D721Med (cell line): Measurements from ENCODE around the gene CLEC2D.
A peak's percentile ranks its signal among the peaks of the same experiment; 100 is the strongest.

ENCODE experiments used
- DNase-seq: peaks from one replicate; pipeline ENCODE4 v3.0.0; 2011; ENCODE audit warnings: low spot score; ENCODE audit not compliant: insufficient read length
- FAIRE-seq: peaks from 2 replicates; lab custom pipeline; 2011; peaks lifted over from hg19 to GRCh38; lab: Jason Lieb, UNC
- CTCF ChIP-seq: IDR thresholded peaks from 2 replicates; pipeline ENCODE4 v1.5.1; 2012; ENCODE audit warnings: mild to moderate bottlenecking, control low read depth; ENCODE audit not compliant: insufficient read depth; ENCODE audit errors: missing control alignments

CLEC2D gene

DNA sequence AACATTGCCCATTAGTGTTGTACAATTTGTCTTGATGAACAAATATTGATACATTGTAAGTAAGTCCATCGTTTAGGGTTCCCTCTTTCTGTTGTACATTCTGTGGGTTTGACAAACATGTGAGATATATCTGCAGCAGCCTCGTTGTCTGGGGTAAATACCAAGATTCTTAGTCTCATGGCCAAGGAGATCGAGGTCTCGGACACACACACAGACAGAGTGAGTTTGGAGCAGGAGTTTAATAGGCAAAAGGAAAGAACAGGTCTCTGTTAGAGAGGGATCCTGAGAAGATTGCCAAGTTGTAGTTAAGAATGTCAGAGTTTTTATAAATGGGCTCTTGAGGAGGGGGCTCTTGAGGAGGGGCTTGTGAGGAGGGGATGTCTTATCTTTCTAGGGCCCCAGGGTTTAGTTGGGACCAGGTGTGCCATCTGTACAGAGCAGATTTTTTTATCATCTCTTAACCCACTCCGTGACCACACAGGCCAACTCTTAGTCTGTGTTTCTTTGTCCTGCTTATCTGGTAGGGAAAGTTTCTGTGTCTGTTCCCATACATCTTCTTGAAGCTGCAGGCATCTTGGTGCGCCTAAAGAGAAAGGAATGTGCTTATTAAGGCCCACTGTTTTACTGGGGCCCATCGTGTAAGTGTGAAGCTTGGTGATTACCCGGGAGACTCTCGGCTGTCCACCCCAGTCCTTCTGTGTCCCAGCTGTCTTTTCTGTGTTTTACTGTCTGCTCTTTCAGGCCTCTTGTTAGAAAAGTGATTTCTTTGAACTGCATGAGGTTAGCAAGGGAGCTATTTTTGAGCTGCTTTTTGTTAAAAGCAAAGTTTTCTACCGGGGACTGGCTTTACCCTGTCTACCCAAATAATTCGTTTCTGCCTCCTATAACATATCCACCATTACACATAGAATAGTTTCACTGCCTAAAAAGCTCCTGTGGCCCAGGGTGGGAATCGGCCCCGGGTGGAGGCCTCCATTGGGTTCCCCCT is 22.4 kb upstream of the CLEC2D start:
- FAIRE-seq (no peak), DNase-seq (no peak)
- no peak for TF ChIP-seq CTCF

DNA sequence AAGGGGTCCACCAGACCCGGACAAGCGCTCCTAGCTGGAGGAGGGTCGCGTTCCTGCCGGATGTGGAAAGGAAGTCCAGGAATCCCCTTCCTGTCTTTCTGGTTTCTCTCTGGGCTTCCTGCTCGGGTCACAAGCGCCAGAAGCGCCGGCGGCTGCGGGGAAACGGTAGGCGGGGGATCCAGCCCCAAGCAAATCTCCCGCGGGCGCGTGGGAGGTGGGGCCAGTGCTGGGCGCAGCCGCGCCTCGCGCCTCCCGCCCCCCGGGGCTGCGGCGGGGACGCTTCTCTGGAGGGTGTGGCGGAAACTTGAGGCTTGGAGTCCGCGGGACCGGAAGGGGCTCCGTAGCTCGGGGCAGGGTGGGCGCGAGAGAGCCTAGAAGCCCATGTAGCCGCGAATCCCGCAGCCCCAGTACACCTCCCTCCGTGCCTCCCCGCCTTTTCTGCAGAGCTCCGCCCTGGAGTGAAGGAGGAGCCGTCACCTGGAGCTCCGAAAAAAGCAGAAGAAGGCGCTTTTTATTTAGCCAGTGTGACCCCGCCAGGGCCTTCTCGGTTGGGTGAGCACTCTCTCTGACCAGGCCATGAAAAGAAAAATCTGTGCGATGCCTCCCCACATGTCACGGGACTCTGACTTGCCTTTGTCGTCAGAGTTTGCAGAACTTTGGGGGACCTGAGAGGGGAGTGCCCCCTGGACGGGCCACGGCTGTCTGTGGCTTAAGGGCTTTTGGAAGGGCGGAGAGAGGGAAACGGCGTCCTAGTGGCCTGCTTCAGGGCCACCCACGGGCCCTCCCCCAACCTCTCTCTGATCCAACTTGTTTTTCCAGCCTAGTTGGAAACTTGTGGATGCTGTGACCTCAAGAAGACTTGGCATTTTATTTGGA is 21.4 kb upstream of the CLEC2D start:
- FAIRE-seq: no peak

DNA sequence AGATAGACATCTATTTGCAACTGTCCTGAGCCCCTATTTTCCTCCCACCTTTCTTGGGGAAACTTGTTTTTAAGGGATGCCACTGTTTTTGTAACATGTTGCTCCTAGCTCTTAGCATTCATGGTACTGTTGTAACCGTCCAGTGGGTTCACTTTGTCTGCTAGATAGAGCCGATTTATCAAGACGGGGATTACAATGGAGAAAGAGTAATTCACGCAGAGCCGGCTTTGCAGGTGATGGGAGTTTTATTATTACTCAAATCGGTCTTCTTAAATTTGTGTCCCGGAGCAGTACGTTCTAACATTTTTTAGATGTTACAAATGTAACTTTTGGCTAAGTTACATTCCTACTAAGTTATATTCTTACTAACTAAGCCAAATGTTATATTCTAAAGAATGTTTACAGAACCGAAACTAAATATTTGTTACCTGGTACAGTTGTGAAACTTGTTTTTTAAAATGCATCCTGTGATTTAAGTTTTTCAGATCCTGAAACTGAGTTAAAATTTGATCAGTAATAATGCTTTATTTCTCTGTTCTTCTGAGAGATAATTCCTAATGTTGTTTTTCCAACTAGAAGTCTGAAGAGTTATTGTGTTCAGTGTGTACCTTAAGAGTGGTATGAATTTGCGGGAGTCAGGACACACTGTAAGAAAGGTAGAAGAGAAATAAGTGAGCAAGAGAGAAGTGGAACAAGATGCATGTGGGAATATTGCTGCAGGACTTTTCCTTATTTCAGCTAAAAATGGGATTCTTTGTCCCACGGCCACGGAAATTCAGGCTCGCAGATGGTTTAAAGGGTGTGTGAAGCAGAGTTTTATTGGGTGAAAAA is 20.6 kb upstream of the CLEC2D start:
- FAIRE-seq: no peak
- no peak for DNase-seq
- TF ChIP-seq CTCF: no peak

More for the DNA sequence above, 21.4 kb upstream of the CLEC2D start:
- DNase-seq: peak; percentile 61
- no peak for TF ChIP-seq CTCF

DNA sequence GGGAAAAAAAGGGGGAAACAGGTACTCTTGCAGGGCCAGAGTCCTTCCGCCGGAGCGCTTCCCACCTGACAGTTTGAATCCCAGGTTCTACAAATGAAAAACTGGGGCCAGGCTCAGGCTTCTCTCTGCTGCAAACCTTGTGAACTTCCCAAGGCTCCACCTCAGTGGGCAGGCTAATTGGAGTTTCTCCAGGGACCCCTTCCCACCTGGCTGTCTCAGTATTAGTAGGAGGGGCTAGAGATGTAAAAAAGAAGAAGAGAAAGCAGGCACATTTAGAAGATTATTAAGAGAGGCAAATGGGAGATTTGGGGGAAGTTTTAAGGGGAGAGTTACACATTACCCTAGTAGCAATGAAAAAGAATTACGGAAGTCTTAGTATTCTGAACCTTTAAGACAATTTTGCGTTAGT is 20.0 kb upstream of the CLEC2D start:
- no peak for DNase-seq
- FAIRE-seq: no peak
- TF ChIP-seq CTCF: no peak

- FAIRE-seq: no peak
Observed at GRCh38 chr12:9650151-9650576, 19.3 kb upstream of the CLEC2D start.

More at GRCh38 chr12:9650151-9650576, 19.3 kb upstream of the CLEC2D start:
- no peak for DNase-seq
- no peak for TF ChIP-seq CTCF
